H1 (cell line): Measurements from ENCODE around the gene TMEM14C. TPM values are rescaled to one million over a fixed set of nuclear protein-coding genes. Genes with fewer than 3 reads are reported as not detected.

Experiments
- CEBPB ChIP-seq: IDR thresholded peaks from 2 replicates; pipeline ENCODE4 v1.6.1; 2012; ENCODE audit warnings: low read depth, low read length
- RAD21 ChIP-seq, 2 experiments: IDR thresholded peaks in 1 of 2; conservative IDR thresholded peaks in 1 of 2; 2 replicates each; pipeline ENCODE4 v1.6.1; 2011; ENCODE audit warnings: low read depth in 2 of 2, low read length in 2 of 2, improper control_type of control experiment in 1 of 2, inconsistent platforms in 1 of 2, mild to moderate bottlenecking in 1 of 2, moderate library complexity in 1 of 2
- RFX5 ChIP-seq: IDR thresholded peaks from 2 replicates; pipeline ENCODE4 v1.6.1; 2011; ENCODE audit warnings: low read depth, low read length, improper control_type of control experiment, borderline replicate concordance
- TBP ChIP-seq: IDR thresholded peaks from 2 replicates; pipeline ENCODE4 v1.6.1; 2011; ENCODE audit warnings: low read depth, low read length, improper control_type of control experiment
- polyA plus RNA-seq, 7 experiments: library from polyadenylated mRNA; depleted of rRNA in 3 of 7; stranded (reverse) in 5 of 7; unstranded in 2 of 7; fragments of >200 nt in 5 of 7; fragments of 200-250 nt in 2 of 7; gene quantifications; 1 replicate in 5 of 7; 2 replicates in 1 of 7; 4 replicates in 1 of 7; pipeline versions ENCODE4 v1.2.1 to v1.2.3, GENCODE V29; 2011 to 2013; ENCODE audit warnings: missing spikeins in 2 of 7, mixed read lengths in 2 of 7
- total RNA-seq: library from RNA; stranded (reverse); fragmentation: NEBNext Ultra II Directional; extraction: Animal tissue kit (Norgen Biotek cat#: 25700); gene quantifications from 2 replicates; pipeline ENCODE4 v1.2.1, GENCODE V29; 2021

TMEM14C gene
- total and polyA plus RNA-seq, 2 of the 8 experiments (the other 6 are each of a cell fraction or from before 2014, with no cell fraction given): 116 to 157 TPM

GRCh38 chr6:10690651-10691445 is 32.0 kb upstream of the TMEM14C start (continued):
- TF ChIP-seq TBP: no peak
- no peak for TF ChIP-seq RAD21 (IDR thresholded peaks at IDR 0.05 in 1 of 2, conservative IDR thresholded peaks at IDR 0.05 in 1 of 2; ENCODE audit: low read depth in 2 of 2, low read length in 2 of 2)
- no peak for TF ChIP-seq CEBPB
- TF ChIP-seq RFX5: no peak
